ENCODE measurements around the gene CAPN1. TPM values are rescaled to one million over a fixed set of nuclear protein-coding genes. Genes with fewer than 3 reads are reported as not detected.

CAPN1 gene
- total and polyA plus RNA-seq, 11 donors: 67.8 to 139 (median 86.1) TPM

DNA sequence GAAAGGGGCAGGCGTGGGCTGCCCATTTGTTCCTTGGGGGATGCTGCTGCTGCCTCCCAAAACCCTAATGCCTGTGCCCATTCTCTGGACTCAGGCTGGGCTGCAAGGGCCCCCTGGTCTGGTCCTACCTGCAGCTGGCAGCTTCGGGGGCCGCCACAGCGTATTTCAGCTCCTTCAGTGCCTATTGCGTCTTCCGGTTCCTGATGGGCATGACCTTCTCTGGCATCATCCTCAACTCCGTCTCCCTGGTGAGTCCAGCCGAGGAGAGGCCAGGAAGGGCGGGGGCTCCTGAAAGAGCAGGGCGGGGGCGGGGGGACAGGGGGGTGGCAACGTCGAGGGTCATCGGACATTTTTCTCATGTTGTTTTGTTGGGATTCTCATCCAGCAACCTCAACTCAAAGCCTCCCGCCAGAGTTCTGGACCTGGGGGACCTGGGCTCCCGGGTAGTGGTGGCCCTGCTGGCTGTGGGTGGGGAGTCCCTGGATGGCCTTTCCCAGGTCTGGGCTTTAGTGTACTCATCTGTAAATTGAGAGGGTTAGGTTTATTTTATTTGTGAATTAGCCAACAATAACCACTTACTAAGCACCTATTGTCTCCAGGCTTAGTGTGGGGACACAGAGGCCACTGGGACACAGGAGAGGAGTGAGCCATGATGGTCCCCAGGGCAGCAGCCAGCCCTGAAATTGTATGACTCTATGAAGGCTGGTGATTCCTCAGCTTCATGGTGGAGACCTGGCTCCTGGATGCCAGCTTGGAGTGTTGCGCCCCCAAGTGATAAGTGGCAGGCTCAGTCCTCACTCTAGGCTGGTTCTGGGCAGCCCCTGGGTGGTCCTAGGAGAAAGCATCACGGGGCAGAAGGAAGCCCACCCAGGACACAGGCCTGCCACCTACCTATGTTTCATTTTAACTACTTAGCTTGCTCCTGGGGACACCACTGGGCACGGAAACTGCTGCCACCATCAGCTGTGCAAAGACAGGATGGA, 36.0 kb downstream of the CAPN1 start:
- H3K4me3 ChIP-seq: no peak overlapping the region
- no peak for TF ChIP-seq POLR2A (IDR thresholded peaks at IDR 0.05)
- WGBS, 4 donors: 79 to 89% (median 86%) methylated on average over 5 to 19 of the region's 19 CpGs
- no peaks in the 10 kb centered on the region for H3K9me3 ChIP-seq
- H3K27ac ChIP-seq: no peak overlapping the region
- H3K36me3 ChIP-seq: no peaks in the 10 kb centered on the region
- peaks cover 0 to 25% (median 0%) of the 10 kb centered on the region in 12 donors for H3K4me1 ChIP-seq
- intact Hi-C loops (cut with DNase I): no loop called here
- H3K27me3 ChIP-seq: no peaks in the 10 kb centered on the region
- DNase-seq (no peak), ATAC-seq (no peak)

DNA sequence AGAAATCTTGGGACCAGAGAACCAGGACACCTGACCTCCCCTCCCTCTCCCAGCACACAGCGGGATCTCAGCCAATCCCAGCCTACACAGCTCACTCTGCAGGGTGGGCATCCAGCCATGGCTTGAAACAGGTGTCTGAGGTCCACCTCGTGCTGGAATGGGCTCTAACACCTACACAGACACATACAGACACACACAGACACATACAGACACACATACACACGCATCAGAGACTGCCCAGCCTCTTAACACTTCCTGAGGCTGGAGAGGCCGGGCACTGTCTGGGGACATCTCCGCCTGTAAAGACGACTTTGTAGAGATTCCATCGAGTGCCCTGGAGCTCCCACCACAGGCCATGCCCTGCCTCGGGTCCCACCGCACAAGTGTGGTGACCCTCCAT, 36.7 kb downstream of the CAPN1 start:
- WGBS, 4 donors: 84 to 91% (median 89%) methylated on average over 8 to 9 of the region's 9 CpGs
- no peaks in the 10 kb centered on the region for H3K36me3 ChIP-seq
- no peaks in the 10 kb centered on the region for H3K27me3 ChIP-seq
- DNase-seq (peak in 1 of 5 donors; percentile 13), ATAC-seq (no peak)
- no peaks in the 10 kb centered on the region for H3K9me3 ChIP-seq
- no peak overlapping the region for H3K27ac ChIP-seq
- intact Hi-C loops (cut with DNase I): no loop called here
- TF ChIP-seq, protein P1, sequence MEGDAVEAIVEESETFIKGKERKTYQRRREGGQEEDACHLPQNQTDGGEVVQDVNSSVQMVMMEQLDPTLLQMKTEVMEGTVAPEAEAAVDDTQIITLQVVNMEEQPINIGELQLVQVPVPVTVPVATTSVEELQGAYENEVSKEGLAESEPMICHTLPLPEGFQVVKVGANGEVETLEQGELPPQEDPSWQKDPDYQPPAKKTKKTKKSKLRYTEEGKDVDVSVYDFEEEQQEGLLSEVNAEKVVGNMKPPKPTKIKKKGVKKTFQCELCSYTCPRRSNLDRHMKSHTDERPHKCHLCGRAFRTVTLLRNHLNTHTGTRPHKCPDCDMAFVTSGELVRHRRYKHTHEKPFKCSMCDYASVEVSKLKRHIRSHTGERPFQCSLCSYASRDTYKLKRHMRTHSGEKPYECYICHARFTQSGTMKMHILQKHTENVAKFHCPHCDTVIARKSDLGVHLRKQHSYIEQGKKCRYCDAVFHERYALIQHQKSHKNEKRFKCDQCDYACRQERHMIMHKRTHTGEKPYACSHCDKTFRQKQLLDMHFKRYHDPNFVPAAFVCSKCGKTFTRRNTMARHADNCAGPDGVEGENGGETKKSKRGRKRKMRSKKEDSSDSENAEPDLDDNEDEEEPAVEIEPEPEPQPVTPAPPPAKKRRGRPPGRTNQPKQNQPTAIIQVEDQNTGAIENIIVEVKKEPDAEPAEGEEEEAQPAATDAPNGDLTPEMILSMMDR (IDR thresholded peaks at IDR 0.05): no peak
- no peak for TF ChIP-seq POLR2A (IDR thresholded peaks at IDR 0.05)
- H3K4me3 ChIP-seq: no peak overlapping the region
- H3K4me1 ChIP-seq: peaks cover 0 to 27% (median 0%) of the 10 kb centered on the region in 12 donors

DNA sequence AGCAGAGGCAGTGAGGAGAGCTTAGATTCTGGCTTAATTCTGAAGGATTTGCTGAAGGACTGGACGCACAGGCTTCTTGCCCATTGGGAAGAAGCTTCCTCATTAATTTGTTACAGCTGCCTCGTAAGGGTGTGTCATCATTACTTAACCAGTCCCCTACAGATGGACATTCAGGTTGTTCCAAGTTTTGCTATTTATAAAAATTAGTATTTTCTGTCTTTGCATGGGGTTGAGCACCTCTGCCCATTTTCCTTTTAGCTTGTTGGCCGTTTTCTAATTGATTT, 38.1 kb downstream of the CAPN1 start:
- no peaks in the 10 kb centered on the region for H3K36me3 ChIP-seq
- TF ChIP-seq, protein P1 (IDR thresholded peaks at IDR 0.05): no peak
- TF ChIP-seq POLR2A (IDR thresholded peaks at IDR 0.05): no peak
- no peak overlapping the region for H3K4me3 ChIP-seq
- intact Hi-C loops (cut with DNase I): no loop called here
- WGBS, 4 donors: 66 to 76% (median 74%) methylated on average over 3 of the region's 3 CpGs
- peaks cover 0 to 20% (median under 1%) of the 10 kb centered on the region in 12 donors for H3K4me1 ChIP-seq
- ATAC-seq (peak in 1 of 4 donors; percentile 52), DNase-seq (no peak)
- no peaks in the 10 kb centered on the region for H3K9me3 ChIP-seq
- H3K27me3 ChIP-seq: no peaks in the 10 kb centered on the region
- H3K27ac ChIP-seq: no peak overlapping the region

DNA sequence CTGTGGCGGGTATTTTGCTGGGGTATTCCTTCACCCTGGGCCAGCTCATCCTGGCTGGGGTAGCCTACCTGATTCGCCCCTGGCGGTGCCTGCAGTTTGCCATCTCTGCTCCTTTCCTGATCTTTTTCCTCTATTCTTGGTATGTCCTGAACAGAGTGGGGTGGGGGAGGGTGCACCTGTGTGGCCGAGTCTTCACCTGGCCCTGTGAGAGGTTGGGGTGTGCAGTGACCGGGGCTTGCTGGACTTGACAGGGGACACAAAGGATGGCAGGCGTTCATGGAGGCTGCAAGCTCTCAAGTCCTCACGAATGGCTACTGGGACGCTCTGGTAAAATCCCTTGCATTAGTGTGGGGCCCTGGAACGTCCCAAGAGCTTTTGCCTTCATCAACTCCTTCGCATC, 39.3 kb downstream of the CAPN1 start:
- Histone ChIP-seq H3K27me3 (no peaks in the 10 kb centered on the region), H3K4me3 (no peak overlapping the region), H3K27ac (no peak overlapping the region), H3K36me3 (no peaks in the 10 kb centered on the region), H3K4me1 (peaks cover 0 to 29% (median 11%) of the 10 kb centered on the region in 12 donors), H3K9me3 (no peaks in the 10 kb centered on the region)
- TF ChIP-seq, protein P1 (IDR thresholded peaks at IDR 0.05): no peak
- no peak for TF ChIP-seq POLR2A (IDR thresholded peaks at IDR 0.05)
- ATAC-seq (no peak), DNase-seq (peak in 1 of 5 donors; percentile 4)
- WGBS, 4 donors: 93 to 96% (median 94%) methylated on average over 10 of the region's 10 CpGs
- intact Hi-C loops (cut with DNase I): no loop called here

All from heart left ventricle (tissue), 16 donors.